Measurements from ENCODE around the gene C5orf52. TPM values are rescaled to one million over a fixed set of nuclear protein-coding genes. Genes with fewer than 3 reads are reported as not detected.

The C5orf52 gene
- not detected in 2 replicates for total RNA-seq

DNA sequence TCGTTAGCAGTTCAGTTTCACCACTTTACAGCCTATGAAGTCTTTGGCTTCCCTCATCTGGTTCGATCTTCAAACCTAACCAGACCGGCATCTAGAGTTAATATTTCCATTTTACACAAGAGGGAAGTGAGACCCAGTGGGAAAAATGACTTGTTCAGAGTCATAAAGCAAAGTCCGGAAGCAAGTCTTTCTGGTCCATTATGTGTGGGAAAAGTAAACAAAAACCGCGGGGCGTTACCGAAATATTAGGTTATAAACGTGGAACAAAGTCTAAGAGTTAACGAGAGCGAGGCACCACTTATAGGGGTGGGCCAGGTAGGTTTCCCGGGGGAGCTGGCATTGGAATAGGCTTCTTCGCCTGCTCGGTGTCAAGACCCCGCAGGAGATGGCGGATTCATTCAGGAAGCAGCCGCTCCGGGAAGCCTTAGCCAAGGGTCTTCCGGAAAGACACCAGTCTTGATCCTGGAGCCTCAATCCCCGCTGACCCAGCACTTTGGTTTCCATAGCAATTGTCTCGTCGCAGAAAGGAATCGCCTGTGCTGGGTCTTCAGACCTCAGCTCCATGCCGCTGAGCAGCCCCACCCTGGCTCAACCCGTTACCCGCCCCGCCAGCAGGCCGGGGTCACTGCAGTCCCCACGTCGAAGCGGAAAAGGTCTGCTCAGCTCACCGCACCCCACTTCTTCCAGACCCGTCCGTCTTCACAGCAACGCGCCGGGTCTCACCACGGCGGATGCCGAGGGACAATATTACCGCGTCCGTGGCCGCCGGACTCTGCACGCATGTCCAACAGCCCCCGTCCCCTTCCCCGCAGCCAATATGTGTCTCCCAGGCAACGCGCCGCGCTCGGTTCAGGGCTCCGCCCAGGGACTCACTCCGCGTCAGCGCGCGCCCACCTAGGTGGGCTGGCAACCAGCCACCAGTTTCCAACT, at the start of gene C5orf52:
TSS of gene C5orf52 (plus strand) at position 872 of the 930 bp plus-strand sequence. CDS start 82 bp downstream, outside the sequence.

DNA sequence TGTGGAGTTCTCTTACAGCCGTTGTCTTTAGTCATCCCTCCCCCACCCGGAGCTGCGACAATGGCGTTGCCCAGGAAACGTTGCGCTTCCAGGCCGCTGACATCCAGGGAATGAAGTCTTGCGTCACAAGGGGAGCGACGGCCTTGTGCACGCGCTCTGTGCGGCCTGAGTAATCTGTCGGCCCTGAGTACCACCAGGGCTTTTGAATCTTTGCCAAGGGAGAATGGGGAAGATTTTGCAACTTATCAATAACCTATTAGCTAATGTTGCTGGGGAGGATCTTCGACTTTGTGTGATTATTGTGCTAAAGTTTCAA, 19.0 kb upstream of the C5orf52 start, which contains the start of gene SOX30:
TSS of gene SOX30 (minus strand) at position 62 of the 316 bp plus-strand sequence. CDS start 360 bp downstream, outside the sequence.

Other genes starting within 250 kb of the C5orf52 start
- gene NIPAL4, start 211.3 kb upstream of the C5orf52 start, total RNA-seq, result 0.85 TPM in 1 of 2 replicates, not detected in the other
- gene ADAM19, start 95.8 kb upstream of the C5orf52 start, total RNA-seq, result 15.5 and 43.9 TPM in 2 replicates
- under 0.01 TPM in 1 of 2 replicates, not detected in the other for gene SOX30, start 19.1 kb upstream of the C5orf52 start, total RNA-seq
- gene THG1L, start 59.9 kb downstream of the C5orf52 start, total RNA-seq, result 17.8 and 20.6 TPM in 2 replicates
- gene LSM11, start 72.2 kb downstream of the C5orf52 start, total RNA-seq, result 4.8 and 7.3 TPM in 2 replicates
- gene CLINT1, start 187.6 kb downstream of the C5orf52 start, total RNA-seq, result 85.1 and 150 TPM in 2 replicates